GM23338 (cell line): ENCODE measurements around the gene FCN1. TPM values are rescaled to one million over a fixed set of nuclear protein-coding genes. Genes with fewer than 3 reads are reported as not detected.

Source experiments
- ATAC-seq: fragments of 200-7000 bp; cut with Tn5 transposase; 3 replicates; pipeline ENCODE4 v1.9.1; 2020
- DNase-seq: peaks from one replicate; pipeline ENCODE4 v3.0.0-alpha.2; 2015; ENCODE audit warnings: low spot score
- H2AFZ ChIP-seq: fragments of 200-600 bp; sonication (generic); 2 replicates; pipeline ENCODE4 v1.8.0; 2016; ENCODE audit warnings: antibody characterized with exemption, mild to moderate bottlenecking, moderate library complexity
- H3F3A ChIP-seq: fragments of 200-600 bp; sonication (generic); replicated peaks from 2 replicates; pipeline ENCODE4 v1.8.0; 2017; ENCODE audit warnings: antibody characterized with exemption, mixed run types, low read depth
- H3K27ac ChIP-seq: fragments of 200-600 bp; sonication (generic); 2 replicates; pipeline ENCODE4 v1.6.1; 2016; ENCODE audit warnings: low read depth
- H3K27me3 ChIP-seq: fragments of 200-600 bp; sonication (generic); 2 replicates; pipeline ENCODE4 v1.8.0; 2016; ENCODE audit warnings: mild to moderate bottlenecking, mixed run types, moderate library complexity; ENCODE audit not compliant: insufficient read depth
- H3K36me3 ChIP-seq: fragments of 200-600 bp; sonication (generic); 2 replicates; pipeline ENCODE4 v1.8.0; 2016; ENCODE audit warnings: mild to moderate bottlenecking; ENCODE audit not compliant: insufficient read depth
- H3K4me1 ChIP-seq: fragments of 200-600 bp; sonication (generic); 2 replicates; pipeline ENCODE4 v1.8.0; 2016; ENCODE audit warnings: mild to moderate bottlenecking, moderate library complexity; ENCODE audit not compliant: insufficient read depth
- H3K4me2 ChIP-seq: fragments of 200-600 bp; sonication (generic); 2 replicates; pipeline ENCODE4 v1.7.1; 2017; ENCODE audit warnings: mixed run types
- H3K4me3 ChIP-seq: fragments of 200-600 bp; sonication (generic); 2 replicates; pipeline ENCODE4 v1.6.1; 2016; ENCODE audit warnings: mixed run types
- H3K79me2 ChIP-seq: fragments of 200-600 bp; sonication (generic); replicated peaks from 2 replicates; pipeline ENCODE4 v1.8.0; 2017; ENCODE audit warnings: mild to moderate bottlenecking; ENCODE audit not compliant: insufficient read depth
- H3K9me2 ChIP-seq: fragments of 200-600 bp; sonication (generic); 2 replicates; pipeline ENCODE4 v1.8.0; 2017; ENCODE audit not compliant: insufficient read depth
- H4K20me1 ChIP-seq: fragments of 200-600 bp; sonication (generic); replicated peaks from 2 replicates; pipeline ENCODE4 v1.8.0; 2017; ENCODE audit warnings: mild to moderate bottlenecking; ENCODE audit not compliant: insufficient read depth
- H3K27ac Mint-ChIP-seq: 2 replicates; pipeline ENCODE4 v1.8.0; 2020; ENCODE audit warnings: inconsistent platforms, mild to moderate bottlenecking, moderate library complexity, mixed read lengths
- H3K27me3 Mint-ChIP-seq: 3 replicates; pipeline ENCODE4 v1.8.0; 2022; ENCODE audit warnings: low read depth, mild to moderate bottlenecking, moderate library complexity, mixed read lengths, inconsistent platforms; ENCODE audit not compliant: insufficient read depth, poor library complexity
- H3K36me3 Mint-ChIP-seq: 3 replicates; pipeline ENCODE4 v1.8.0; 2021; ENCODE audit warnings: low read depth, mild to moderate bottlenecking, inconsistent platforms, moderate library complexity, mixed read lengths
- H3K4me1 Mint-ChIP-seq: 3 replicates; pipeline ENCODE4 v1.8.0; 2020; ENCODE audit warnings: mild to moderate bottlenecking, inconsistent platforms, mixed read lengths
- H3K4me3 Mint-ChIP-seq: 3 replicates; pipeline ENCODE4 v1.8.0; 2021; ENCODE audit warnings: moderate library complexity, mild to moderate bottlenecking, inconsistent platforms, mixed read lengths
- H3K9me3 Mint-ChIP-seq: 3 replicates; pipeline ENCODE4 v1.8.0; 2020; ENCODE audit warnings: moderate library complexity, mild to moderate bottlenecking, inconsistent platforms, mixed read lengths
- CREB1 ChIP-seq: fragments of 250-450 bp; sonication (Bioruptor Pico); IDR thresholded peaks from 2 replicates; pipeline ENCODE4 v1.5.0; 2020; ENCODE audit warnings: low read depth, mild to moderate bottlenecking, moderate library complexity
- CTCF ChIP-seq, 2 experiments: fragments of 200-600 bp in 1 of 2; sonication (generic) in 1 of 2; conservative IDR thresholded peaks; 2 replicates each; pipeline versions ENCODE4 v1.5.1 to v1.6.1; 2016 to 2017; ENCODE audit warnings: antibody characterized with exemption in 2 of 2, low read depth in 2 of 2, mild to moderate bottlenecking in 2 of 2, moderate library complexity in 1 of 2
- ETS1 ChIP-seq: IDR thresholded peaks from 2 replicates; pipeline ENCODE4 v1.6.1; 2016; ENCODE audit warnings: antibody characterized with exemption
- EZH2 ChIP-seq: fragments of 200-600 bp; sonication (generic); IDR thresholded peaks from one replicate; pipeline ENCODE4 v1.8.0; 2017; ENCODE audit warnings: antibody characterized with exemption, mild to moderate bottlenecking, low read depth; ENCODE audit not compliant: unreplicated experiment
- EZH2phosphoT487 ChIP-seq: fragments of 200-600 bp; sonication (generic); IDR thresholded peaks from one replicate; pipeline ENCODE4 v1.8.1; 2018; ENCODE audit warnings: antibody characterized with exemption; ENCODE audit not compliant: unreplicated experiment
- JUNB ChIP-seq: IDR thresholded peaks from one replicate; pipeline ENCODE4 v1.6.1; 2016; ENCODE audit warnings: antibody characterized with exemption; ENCODE audit not compliant: unreplicated experiment
- NANOG ChIP-seq: IDR thresholded peaks from 2 replicates; pipeline ENCODE4 v1.6.1; 2016; ENCODE audit warnings: antibody characterized with exemption, borderline replicate concordance
- POLR2AphosphoS5 ChIP-seq: IDR thresholded peaks from 2 replicates; pipeline ENCODE4 v1.6.1; 2016; ENCODE audit warnings: antibody characterized with exemption, low read depth
- REST ChIP-seq: IDR thresholded peaks from one replicate; pipeline ENCODE4 v1.6.1; 2018; ENCODE audit warnings: antibody characterized with exemption; ENCODE audit not compliant: unreplicated experiment
- STAT1 ChIP-seq: IDR thresholded peaks from one replicate; pipeline ENCODE4 v1.6.1; 2016; ENCODE audit warnings: antibody characterized with exemption; ENCODE audit not compliant: unreplicated experiment
- ZNF114 ChIP-seq: fragments of 250-450 bp; sonication (Bioruptor Pico); IDR thresholded peaks from 2 replicates; pipeline ENCODE4 v1.5.0; 2020; ENCODE audit warnings: mild to moderate bottlenecking, moderate library complexity
- ZNF331 ChIP-seq: fragments of 250-450 bp; sonication (Bioruptor Pico); IDR thresholded peaks from 2 replicates; pipeline ENCODE4 v1.5.0; 2020; ENCODE audit warnings: low read depth, mild to moderate bottlenecking, moderate library complexity
- ZNF462 ChIP-seq: fragments of 250-450 bp; sonication (Bioruptor Pico); IDR thresholded peaks from 2 replicates; pipeline ENCODE4 v1.5.0; 2020; ENCODE audit warnings: mild to moderate bottlenecking, moderate library complexity
- polyA plus RNA-seq: library from polyadenylated mRNA; unstranded; fragments of >200 nt; fragmentation: Nextera tagmentation; extraction: Ambion mirVana; gene quantifications from 2 replicates; pipeline ENCODE4 v1.2.1, GENCODE V29; 2016
- total RNA-seq: library from RNA; depleted of rRNA; stranded (reverse); fragments of >200 nt; shearing (Covaris generic); gene quantifications from 2 replicates; pipeline ENCODE4 v1.2.3, GENCODE V29; 2014

Gene FCN1
- total and polyA plus RNA-seq, 2 experiments from 2014 or later = not detected

- H4K20me1 ChIP-seq = no peaks in the 10 kb centered on the region
- Mint-ChIP-seq H3K27ac (no peak overlapping the region), H3K9me3 (peaks cover 19% of the 10 kb centered on the region), H3K4me3 (no peak overlapping the region), H3K36me3 (peaks cover 9% of the 10 kb centered on the region), H3K4me1 (no peaks in the 10 kb centered on the region), H3K27me3 (peaks cover 5% of the 10 kb centered on the region)
- H3K36me3 ChIP-seq = no peaks in the 10 kb centered on the region
- H3K4me2 ChIP-seq = no peak overlapping the region
- no peak for TF ChIP-seq ZNF114 (CRISPR knock-in tag)
- no peak for TF ChIP-seq NANOG
- TF ChIP-seq ZNF462 (CRISPR knock-in tag) = no peak
- TF ChIP-seq CTCF (conservative IDR thresholded peaks at IDR 0.05; ENCODE audit: low read depth in 2 of 2) = no peak
- no peak for TF ChIP-seq EZH2
- TF ChIP-seq POLR2AphosphoS5 = no peak
- TF ChIP-seq STAT1 = no peak
- no peak for TF ChIP-seq JUNB
- no peak for TF ChIP-seq ZNF331 (CRISPR knock-in tag)
- no peak for TF ChIP-seq ETS1
- no peak for TF ChIP-seq CREB1 (CRISPR knock-in tag)
- no peak for TF ChIP-seq EZH2phosphoT487
- no peak for TF ChIP-seq REST
- no peak for DNase-seq
- no peaks in the 10 kb centered on the region for H3K79me2 ChIP-seq
- no peak overlapping the region for H3K27ac ChIP-seq
- no peaks in the 10 kb centered on the region for H3F3A ChIP-seq
- H2AFZ ChIP-seq = no peak overlapping the region
- H3K4me1 ChIP-seq = no peaks in the 10 kb centered on the region
- 0 out of 2 replicates have a peak, but pooled peaks cover 3% of the 10 kb centered on the region for H3K9me2 ChIP-seq
- H3K4me3 ChIP-seq = no peak overlapping the region
- no peaks in the 10 kb centered on the region for H3K27me3 ChIP-seq
- no peak for ATAC-seq
These were observed 55.9 kb downstream of the FCN1 start for GRCh38 chr9:134861595-134862334.
